Stimulated activated naive B cell treated with anti-CD40 and anti-IgM and Interleukin-4, amounts not matched to agents 10 μg/mL and 1 μg/mL and 100 μg/mL, for 72 hours (primary cell): Measurements from ENCODE around the gene GABRB1.

Experiments used
- ATAC-seq, 2 donors: fragments of 150-1000 bp; cut with Tn5 transposase; replicated peaks; 2 replicates each; pipeline ENCODE4 v1.10.0; 2021; ENCODE audit warnings: moderate library complexity in 1 of 2
- DNase-seq: peaks from one replicate; pipeline ENCODE4 v3.0.0; 2021
- H3K27ac Mint-ChIP-seq: one replicate; pipeline ENCODE4 v1.8.0; 2022; ENCODE audit warnings: mild to moderate bottlenecking, mixed read lengths
- H3K27me3 Mint-ChIP-seq, 2 donors: one replicate each; pipeline ENCODE4 v1.8.0; 2022; ENCODE audit warnings: mixed read lengths in 2 of 2
- H3K36me3 Mint-ChIP-seq, 2 donors: one replicate each; pipeline ENCODE4 v1.8.0; 2022; ENCODE audit warnings: mixed read lengths in 2 of 2, mild to moderate bottlenecking in 1 of 2
- H3K4me1 Mint-ChIP-seq, 2 donors: one replicate each; pipeline ENCODE4 v1.8.0; 2022; ENCODE audit warnings: mixed read lengths in 2 of 2, mild to moderate bottlenecking in 1 of 2
- H3K4me3 Mint-ChIP-seq, 2 donors: one replicate each; pipeline ENCODE4 v1.8.0; 2022; ENCODE audit warnings: mild to moderate bottlenecking in 2 of 2, mixed read lengths in 2 of 2, moderate library complexity in 1 of 2
- H3K9me3 Mint-ChIP-seq, 2 donors: one replicate each; pipeline ENCODE4 v1.8.0; 2022; ENCODE audit warnings: mixed read lengths in 2 of 2, mild to moderate bottlenecking in 1 of 2

Gene GABRB1

GRCh38 chr4:47017494-47017893 lies 13.9 kb upstream of the GABRB1 start:
- H3K27ac Mint-ChIP-seq, result no peak overlapping the region
- H3K9me3 Mint-ChIP-seq, result peaks cover 0 to 4% of the 10 kb centered on the region in 2 donors
- H3K4me1 Mint-ChIP-seq, result no peaks in the 10 kb centered on the region
- no peak overlapping the region for H3K4me3 Mint-ChIP-seq
- H3K36me3 Mint-ChIP-seq, result no peaks in the 10 kb centered on the region
- peaks cover 0 to 6% of the 10 kb centered on the region in 2 donors for H3K27me3 Mint-ChIP-seq
- ATAC-seq (no peak), DNase-seq (no peak)

GRCh38 chr4:47031751-47032404 lies 511 bp downstream of the GABRB1 start:
- peak overlapping the region; percentile 54 to 70 for H3K4me3 Mint-ChIP-seq
- DNase-seq (peak; percentile 29), ATAC-seq (peak; percentile 85)
- H3K4me1 Mint-ChIP-seq, result peaks cover 14 to 23% of the 10 kb centered on the region in 2 donors
- peak overlapping the region; percentile 39 for H3K27ac Mint-ChIP-seq
- peaks cover 33 to 42% of the 10 kb centered on the region in 2 donors for H3K27me3 Mint-ChIP-seq
- no peaks in the 10 kb centered on the region for H3K36me3 Mint-ChIP-seq
- no peaks in the 10 kb centered on the region for H3K9me3 Mint-ChIP-seq

DNA sequence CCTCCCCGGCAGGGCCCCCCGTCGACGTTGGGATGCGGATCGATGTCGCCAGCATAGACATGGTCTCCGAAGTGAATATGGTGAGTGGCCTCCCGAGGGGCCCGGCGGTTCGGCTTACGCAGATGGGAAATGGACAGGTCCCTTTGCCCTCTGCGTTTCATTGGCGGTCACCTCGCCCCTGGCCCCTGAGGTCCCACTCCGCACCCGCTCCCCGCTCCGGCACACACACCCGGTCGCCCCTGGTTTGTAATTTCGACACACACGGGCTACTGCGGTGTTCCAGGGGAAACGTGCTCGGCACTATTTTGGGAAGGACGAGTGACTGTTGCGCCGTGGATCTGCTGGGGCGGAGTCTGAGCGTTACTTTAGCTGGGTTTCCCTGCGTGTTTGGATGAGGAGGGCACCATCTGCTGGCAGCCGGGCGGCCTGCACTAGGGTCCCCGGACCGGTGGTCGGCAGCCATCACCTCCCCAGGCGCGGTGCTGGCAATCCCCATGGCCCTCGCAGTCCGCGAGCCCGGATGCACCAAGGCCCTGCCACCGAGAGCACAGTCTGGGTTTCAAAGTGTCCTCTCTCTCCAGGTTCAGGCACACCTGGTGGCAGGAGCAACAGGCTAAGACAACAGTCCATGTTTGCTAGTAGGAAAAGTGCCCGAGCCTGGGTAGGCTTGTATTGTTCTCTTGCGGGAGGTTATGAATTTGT lies 1.2 kb downstream of the GABRB1 start:
- H3K4me1 Mint-ChIP-seq, result peaks cover 14 to 23% of the 10 kb centered on the region in 2 donors
- no peaks in the 10 kb centered on the region for H3K36me3 Mint-ChIP-seq
- peak overlapping the region; percentile 54 to 70 for H3K4me3 Mint-ChIP-seq
- DNase-seq, result peak; percentile 39
- H3K27me3 Mint-ChIP-seq, result peaks cover 33 to 42% of the 10 kb centered on the region in 2 donors
- H3K9me3 Mint-ChIP-seq, result no peaks in the 10 kb centered on the region
- peak overlapping the region; percentile 79 for H3K27ac Mint-ChIP-seq
- ATAC-seq, result peak; percentile 73 to 76

DNA sequence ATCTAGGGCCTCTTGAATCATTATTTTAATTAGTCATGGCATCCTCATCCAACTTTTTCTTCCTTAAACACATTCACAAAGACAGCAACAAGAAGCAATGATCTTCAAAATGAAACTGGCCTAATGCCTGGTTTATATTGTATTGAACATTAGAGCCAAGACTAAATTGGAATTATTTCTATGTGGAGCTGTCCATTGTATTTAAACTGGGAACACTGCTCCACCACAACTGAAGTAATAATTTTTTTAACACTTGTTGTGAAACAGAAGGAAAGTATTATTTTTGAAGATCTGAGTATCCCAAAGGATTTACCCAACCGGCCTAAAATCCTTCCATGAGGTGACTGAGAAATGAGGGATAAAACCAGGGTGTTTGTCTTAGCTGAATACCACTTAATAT lies 6.9 kb downstream of the GABRB1 start:
- no peak for DNase-seq
- Mint-ChIP-seq H3K27me3 (peaks cover 8 to 15% of the 10 kb centered on the region in 2 donors), H3K36me3 (no peaks in the 10 kb centered on the region), H3K27ac (no peak overlapping the region), H3K9me3 (no peaks in the 10 kb centered on the region), H3K4me3 (no peak overlapping the region), H3K4me1 (no peaks in the 10 kb centered on the region)
- ATAC-seq, result no peak

GRCh38 chr4:47040828-47041227 lies 9.5 kb downstream of the GABRB1 start:
- no peak for DNase-seq
- peaks cover 0 to 5% of the 10 kb centered on the region in 2 donors for H3K27me3 Mint-ChIP-seq
- no peaks in the 10 kb centered on the region for H3K9me3 Mint-ChIP-seq
- no peaks in the 10 kb centered on the region for H3K4me1 Mint-ChIP-seq
- no peaks in the 10 kb centered on the region for H3K36me3 Mint-ChIP-seq
- ATAC-seq, result no peak
- no peak overlapping the region for H3K27ac Mint-ChIP-seq
- no peak overlapping the region for H3K4me3 Mint-ChIP-seq

- H3K27me3 Mint-ChIP-seq, result peaks cover 0 to 5% of the 10 kb centered on the region in 2 donors
- no peak overlapping the region for H3K27ac Mint-ChIP-seq
- H3K4me1 Mint-ChIP-seq, result no peaks in the 10 kb centered on the region
- no peak overlapping the region for H3K4me3 Mint-ChIP-seq
- no peak for ATAC-seq
- H3K9me3 Mint-ChIP-seq, result peaks cover 0 to 4% of the 10 kb centered on the region in 2 donors
- H3K36me3 Mint-ChIP-seq, result no peaks in the 10 kb centered on the region
- no peak for DNase-seq
Measured at GRCh38 chr4:47043821-47044220, 12.5 kb downstream of the GABRB1 start.

DNA sequence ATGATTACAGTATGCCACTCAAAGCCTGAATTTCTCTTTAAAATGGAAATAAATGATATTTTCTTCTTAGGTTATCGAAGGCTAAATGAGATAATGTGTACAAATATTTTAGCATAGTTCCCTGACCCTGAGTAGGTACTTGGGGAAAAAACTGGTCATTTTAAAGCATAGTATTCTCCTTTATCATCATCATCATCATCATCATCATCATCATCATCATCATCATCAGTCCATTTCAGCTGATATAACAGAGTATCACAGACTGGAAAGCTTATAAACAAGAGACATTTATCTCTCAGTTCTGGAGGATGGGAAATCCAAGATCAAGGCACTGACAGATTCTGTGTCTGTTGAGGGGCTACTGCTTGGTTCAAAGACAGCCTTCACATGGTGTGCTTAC lies 13.9 kb downstream of the GABRB1 start:
- H3K36me3 Mint-ChIP-seq, result no peaks in the 10 kb centered on the region
- H3K4me1 Mint-ChIP-seq, result no peaks in the 10 kb centered on the region
- no peak overlapping the region for H3K4me3 Mint-ChIP-seq
- ATAC-seq (no peak), DNase-seq (no peak)
- H3K27ac Mint-ChIP-seq, result no peak overlapping the region
- H3K27me3 Mint-ChIP-seq, result peaks cover 0 to 5% of the 10 kb centered on the region in 2 donors
- peaks cover 0 to 4% of the 10 kb centered on the region in 2 donors for H3K9me3 Mint-ChIP-seq

GRCh38 chr4:47049347-47049746 lies 18.0 kb downstream of the GABRB1 start:
- no peak for DNase-seq
- peak overlapping the region; percentile 79 for H3K27ac Mint-ChIP-seq
- peaks cover 5 to 9% of the 10 kb centered on the region in 2 donors for H3K27me3 Mint-ChIP-seq
- H3K4me1 Mint-ChIP-seq, result peaks cover 0 to 12% of the 10 kb centered on the region in 2 donors
- ATAC-seq, result no peak
- peaks cover 0 to 11% of the 10 kb centered on the region in 2 donors for H3K9me3 Mint-ChIP-seq
- no peak overlapping the region for H3K4me3 Mint-ChIP-seq
- no peaks in the 10 kb centered on the region for H3K36me3 Mint-ChIP-seq

DNA sequence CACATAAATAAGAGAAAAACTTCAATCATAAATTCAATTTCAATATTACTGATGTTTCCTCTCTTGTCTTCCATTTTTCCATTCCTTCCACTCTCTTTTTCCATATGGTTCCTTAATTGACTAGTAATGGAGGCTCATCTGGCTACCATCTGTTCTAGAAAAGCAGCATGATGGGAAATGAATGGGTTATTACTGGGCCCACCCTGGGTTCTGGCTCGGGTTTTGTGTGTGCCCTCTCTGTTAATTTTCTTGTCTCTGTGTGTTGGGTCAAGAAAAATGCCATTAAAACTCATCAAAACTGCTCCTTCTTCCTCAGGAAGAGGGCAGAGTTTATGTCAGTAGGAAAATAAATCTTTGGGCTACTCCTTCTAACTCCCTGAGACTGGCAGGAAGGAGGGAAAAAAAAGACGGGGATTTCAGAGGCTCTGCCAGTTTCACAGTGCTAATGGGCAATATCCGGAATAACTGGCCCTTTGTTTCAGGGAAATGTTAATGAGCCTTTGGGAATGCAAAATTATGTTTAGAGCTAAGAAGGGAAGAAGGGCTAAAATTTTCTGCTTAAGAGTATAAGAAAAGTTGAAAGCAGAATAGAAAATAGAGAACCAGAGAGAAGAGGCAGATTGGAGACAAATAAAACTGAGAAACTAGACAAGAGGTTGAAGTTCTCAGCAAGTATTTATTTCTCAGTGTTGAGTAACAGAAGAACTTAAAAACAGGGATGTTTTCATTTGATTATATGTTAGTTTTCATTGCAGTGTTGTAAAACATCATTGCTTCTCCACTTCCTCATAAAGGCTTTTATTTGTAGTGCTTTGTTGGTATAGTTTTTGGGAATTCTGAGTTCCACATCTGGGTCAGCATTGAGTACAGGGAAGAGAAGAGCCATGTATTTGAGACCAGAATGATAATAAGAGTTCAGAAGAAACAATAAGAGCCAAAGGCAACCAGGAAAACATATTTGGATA lies 19.7 kb downstream of the GABRB1 start:
- peaks cover 5 to 9% of the 10 kb centered on the region in 2 donors for H3K27me3 Mint-ChIP-seq
- H3K9me3 Mint-ChIP-seq, result peaks cover 0 to 11% of the 10 kb centered on the region in 2 donors
- no peak for ATAC-seq

GRCh38 chr4:47053485-47053884 lies 22.1 kb downstream of the GABRB1 start:
- H3K4me1 Mint-ChIP-seq, result peaks cover 0 to 12% of the 10 kb centered on the region in 2 donors

More for the DNA sequence above, 19.7 kb downstream of the GABRB1 start:
- no peak overlapping the region for H3K4me3 Mint-ChIP-seq
- H3K27ac Mint-ChIP-seq, result no peak overlapping the region
- H3K36me3 Mint-ChIP-seq, result no peaks in the 10 kb centered on the region
- peaks cover 0 to 12% of the 10 kb centered on the region in 2 donors for H3K4me1 Mint-ChIP-seq
- no peak for DNase-seq

DNA sequence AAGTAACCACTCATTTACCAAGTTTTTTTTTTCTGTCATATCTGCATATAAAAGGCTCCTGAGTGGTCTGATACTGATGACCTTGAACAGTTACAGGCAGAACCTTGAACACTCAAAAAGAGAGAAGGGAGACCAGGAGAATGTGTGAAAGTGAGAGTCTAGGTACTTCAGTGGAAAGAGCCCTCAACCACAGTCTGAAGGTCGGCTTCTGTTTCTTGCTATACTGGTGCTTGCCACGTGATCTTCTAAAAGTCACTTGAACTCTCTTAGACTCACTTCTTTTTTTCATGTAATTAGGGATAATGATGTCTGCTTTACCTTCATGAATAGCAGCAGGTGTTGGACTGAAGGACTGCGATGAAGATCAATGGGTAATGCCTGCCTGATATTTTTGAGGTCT lies 22.8 kb downstream of the GABRB1 start:
- Mint-ChIP-seq H3K9me3 (peaks cover 0 to 8% of the 10 kb centered on the region in 2 donors), H3K27ac (no peak overlapping the region), H3K27me3 (peaks cover 5 to 9% of the 10 kb centered on the region in 2 donors), H3K4me1 (peaks cover 0 to 12% of the 10 kb centered on the region in 2 donors), H3K4me3 (no peak overlapping the region), H3K36me3 (no peaks in the 10 kb centered on the region)
- peak; percentile 92 for ATAC-seq
- peak; percentile 32 for DNase-seq

More at GRCh38 chr4:47053485-47053884, 22.1 kb downstream of the GABRB1 start:
- Mint-ChIP-seq H3K27me3 (peaks cover 5 to 9% of the 10 kb centered on the region in 2 donors), H3K27ac (no peak overlapping the region), H3K9me3 (peaks cover 0 to 8% of the 10 kb centered on the region in 2 donors), H3K4me3 (no peak overlapping the region), H3K36me3 (no peaks in the 10 kb centered on the region)
- ATAC-seq (peak; percentile 39 to 40), DNase-seq (no peak)

DNA sequence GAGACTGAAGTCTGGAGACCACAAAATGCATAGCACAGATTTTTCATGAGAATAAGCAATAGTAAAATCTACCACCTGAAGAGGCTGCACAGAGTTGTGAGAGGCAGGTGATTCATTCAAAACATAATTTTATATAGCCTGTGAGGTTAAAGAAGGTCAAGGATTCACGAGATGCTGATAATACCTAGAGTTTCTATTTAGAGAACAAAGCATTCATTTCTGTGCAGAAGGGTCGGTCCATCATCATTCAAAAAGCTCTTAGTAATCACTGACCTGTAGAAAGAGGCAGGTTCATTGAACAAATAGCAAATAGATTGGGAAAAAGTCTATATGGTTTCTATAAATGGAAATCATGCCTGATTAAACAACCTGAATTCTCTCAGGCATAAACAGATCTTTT lies 26.6 kb downstream of the GABRB1 start:
- ATAC-seq (no peak), DNase-seq (no peak)
- Mint-ChIP-seq H3K27ac (no peak overlapping the region), H3K4me3 (no peak overlapping the region), H3K36me3 (no peaks in the 10 kb centered on the region), H3K9me3 (no peaks in the 10 kb centered on the region), H3K4me1 (no peaks in the 10 kb centered on the region), H3K27me3 (no peaks in the 10 kb centered on the region)

DNA sequence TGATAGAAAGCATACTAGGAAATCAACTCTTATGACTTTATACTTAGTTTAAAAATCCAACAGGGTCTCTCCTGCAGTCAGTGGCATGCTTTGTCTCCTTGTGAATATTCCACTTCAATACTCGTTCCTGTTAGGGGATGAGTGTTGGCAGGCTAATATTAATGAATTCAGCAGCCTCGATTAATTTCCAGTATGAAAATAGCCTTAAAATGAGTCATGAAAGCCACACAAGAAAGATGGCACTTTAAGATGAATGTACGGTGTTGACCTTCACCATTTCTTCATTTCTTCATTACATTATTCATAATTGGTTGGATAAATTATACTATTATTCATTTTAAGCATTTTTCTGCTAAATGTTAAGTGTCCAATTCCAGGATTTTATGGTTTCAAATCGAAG lies 29.2 kb downstream of the GABRB1 start:
- no peaks in the 10 kb centered on the region for H3K36me3 Mint-ChIP-seq
- H3K9me3 Mint-ChIP-seq, result no peaks in the 10 kb centered on the region
- no peaks in the 10 kb centered on the region for H3K4me1 Mint-ChIP-seq
- no peak overlapping the region for H3K27ac Mint-ChIP-seq
- H3K27me3 Mint-ChIP-seq, result no peaks in the 10 kb centered on the region
- ATAC-seq (no peak), DNase-seq (no peak)
- H3K4me3 Mint-ChIP-seq, result no peak overlapping the region

GRCh38 chr4:47061435-47061834 lies 30.1 kb downstream of the GABRB1 start:
- Mint-ChIP-seq H3K9me3 (no peaks in the 10 kb centered on the region), H3K4me1 (no peaks in the 10 kb centered on the region), H3K27me3 (no peaks in the 10 kb centered on the region), H3K36me3 (no peaks in the 10 kb centered on the region), H3K4me3 (no peak overlapping the region), H3K27ac (no peak overlapping the region)
- no peak for ATAC-seq
- DNase-seq, result no peak
